ENCODE measurements around the gene LGMN. TPM values are rescaled to one million over a fixed set of nuclear protein-coding genes. Genes with fewer than 3 reads are reported as not detected.
A peak's percentile ranks its signal among the peaks of the same experiment; 100 is the strongest.

The LGMN gene
- total RNA-seq, 1 donor from 2014 or later = 100 TPM

- DNase-seq = no peak
- Histone ChIP-seq H3K4me3 (no peak overlapping the region), H3K9me3 (replicated peaks) (no peaks in the 10 kb centered on the region), H3K27ac (replicated peaks) (no peak overlapping the region), H3K4me1 (peaks cover 66% of the 10 kb centered on the region), H3K36me3 (peaks cover 20% of the 10 kb centered on the region), H3K27me3 (ENCODE audit: low read depth) (no peaks in the 10 kb centered on the region)
- intact Hi-C loops (cut with micrococcal nuclease) = no loop called here
- no peak for TF ChIP-seq CTCF (IDR thresholded peaks at IDR 0.05; ENCODE audit: borderline replicate concordance)
Measured at GRCh38 chr14:92728759-92729364, 19.6 kb downstream of the LGMN start.

GRCh38 chr14:92726933-92727262 is 21.5 kb downstream of the LGMN start:
- DNase-seq = no peak
- Histone ChIP-seq H3K4me3 (no peak overlapping the region), H3K27ac (replicated peaks) (peak overlapping the region; percentile 84), H3K4me1 (peaks cover 55% of the 10 kb centered on the region), H3K27me3 (ENCODE audit: low read depth) (no peaks in the 10 kb centered on the region), H3K36me3 (peaks cover 14% of the 10 kb centered on the region), H3K9me3 (replicated peaks) (no peaks in the 10 kb centered on the region)
- no peak for TF ChIP-seq CTCF (IDR thresholded peaks at IDR 0.05; ENCODE audit: borderline replicate concordance)
- intact Hi-C loops (cut with micrococcal nuclease) = no loop called here

GRCh38 chr14:92726135-92726932 is 22.1 kb downstream of the LGMN start:
- Histone ChIP-seq H3K36me3 (peaks cover 9% of the 10 kb centered on the region), H3K27me3 (ENCODE audit: low read depth) (no peaks in the 10 kb centered on the region), H3K4me1 (peaks cover 55% of the 10 kb centered on the region), H3K9me3 (replicated peaks) (no peaks in the 10 kb centered on the region), H3K27ac (replicated peaks) (peak overlapping the region; percentile 84), H3K4me3 (no peak overlapping the region)
- no peak for TF ChIP-seq CTCF (IDR thresholded peaks at IDR 0.05; ENCODE audit: borderline replicate concordance)
- peak; percentile 39 for DNase-seq
- intact Hi-C loops (cut with micrococcal nuclease) = no loop called here

- Histone ChIP-seq H3K27ac (replicated peaks) (peak overlapping the region; percentile 84), H3K9me3 (replicated peaks) (no peaks in the 10 kb centered on the region), H3K36me3 (peaks cover 4% of the 10 kb centered on the region), H3K4me1 (peaks cover 65% of the 10 kb centered on the region), H3K4me3 (no peak overlapping the region), H3K27me3 (ENCODE audit: low read depth) (no peaks in the 10 kb centered on the region)
- TF ChIP-seq CTCF (IDR thresholded peaks at IDR 0.05; ENCODE audit: borderline replicate concordance) = no peak
- intact Hi-C loops (cut with micrococcal nuclease) = no loop called here
- DNase-seq = peak; percentile 45
Measured at GRCh38 chr14:92724516-92725340, 23.7 kb downstream of the LGMN start.

- H3K4me1 ChIP-seq = peaks cover 33% of the 10 kb centered on the region
- H3K27me3 ChIP-seq (ENCODE audit: low read depth) = no peaks in the 10 kb centered on the region
- intact Hi-C loops (cut with micrococcal nuclease) = no loop called here
- no peak for TF ChIP-seq CTCF (IDR thresholded peaks at IDR 0.05; ENCODE audit: borderline replicate concordance)
- H3K9me3 ChIP-seq (replicated peaks) = no peaks in the 10 kb centered on the region
- H3K27ac ChIP-seq (replicated peaks) = peak overlapping the region; percentile 61
- DNase-seq = no peak
- H3K36me3 ChIP-seq = peaks cover 22% of the 10 kb centered on the region
- H3K4me3 ChIP-seq = no peak overlapping the region
Measured at GRCh38 chr14:92719890-92720323, 28.5 kb downstream of the LGMN start.

Data from left ventricle myocardium inferior (tissue), 1 donor.